HepG2 (cell line): ENCODE results near the gene OGG1. TPM values are rescaled to one million over a fixed set of nuclear protein-coding genes. Genes with fewer than 3 reads are reported as not detected.

Source experiments
- ADNP ChIP-seq: sonication (generic); formaldehyde crosslinking; IDR thresholded peaks from 2 replicates; pipeline ENCODE4 v1.4.0; 2020; ENCODE audit warnings: missing genetic modification reagents
- AKAP8 ChIP-seq: sonication (generic); formaldehyde crosslinking; IDR thresholded peaks from 2 replicates; pipeline ENCODE4 v1.5.1; 2020; ENCODE audit warnings: mild to moderate bottlenecking, missing genetic modification reagents
- ATF4 ChIP-seq, 2 experiments: fragments of 450-650 bp in 1 of 2; sonication (generic) in 1 of 2; formaldehyde crosslinking; IDR thresholded peaks; 2 replicates each; pipeline versions ENCODE4 v1.5.0 to v1.8.0; 2020 to 2022; ENCODE audit warnings: mild to moderate bottlenecking in 1 of 2, missing genetic modification reagents in 1 of 2
- CAMTA2 ChIP-seq: sonication (generic); formaldehyde crosslinking; IDR thresholded peaks from 2 replicates; pipeline ENCODE4 v1.4.0; 2020; ENCODE audit warnings: mild to moderate bottlenecking, missing genetic modification reagents, borderline replicate concordance
- FOXA3 ChIP-seq: IDR thresholded peaks from 2 replicates; pipeline ENCODE4 v1.6.1; 2016; ENCODE audit warnings: missing genetic modification reagents, missing compliant biosample characterization
- HMG20B ChIP-seq: conservative IDR thresholded peaks from 2 replicates; pipeline ENCODE4 v1.6.1; 2016; ENCODE audit warnings: missing genetic modification reagents, missing compliant biosample characterization
- KMT2B ChIP-seq: IDR thresholded peaks from 2 replicates; pipeline ENCODE4 v1.6.1; 2016; ENCODE audit warnings: missing genetic modification reagents, missing compliant biosample characterization
- MTA3 ChIP-seq: sonication (generic); formaldehyde crosslinking; IDR thresholded peaks from 2 replicates; pipeline ENCODE4 v1.4.0; 2020; ENCODE audit warnings: missing genetic modification reagents
- NFE2L1 ChIP-seq: sonication (generic); formaldehyde crosslinking; IDR thresholded peaks from 2 replicates; pipeline ENCODE4 v1.4.0; 2020; ENCODE audit warnings: missing genetic modification reagents, mild to moderate bottlenecking, borderline replicate concordance
- NFYB ChIP-seq: sonication (generic); formaldehyde crosslinking; IDR thresholded peaks from 2 replicates; pipeline ENCODE4 v1.4.0; 2020; ENCODE audit warnings: missing genetic modification reagents
- NR2F2 ChIP-seq: IDR thresholded peaks from 2 replicates; pipeline ENCODE4 v1.6.1; 2012; ENCODE audit warnings: low read depth, inconsistent platforms, borderline replicate concordance
- SRSF1 ChIP-seq: fragments of 200-400 bp; formaldehyde crosslinking; optimal IDR thresholded peaks from 2 replicates; pipeline ENCODE3; 2017; ENCODE audit warnings: mild to moderate bottlenecking, low read depth, low read length, moderate library complexity
- TEAD2 ChIP-seq: sonication (generic); formaldehyde crosslinking; IDR thresholded peaks from 2 replicates; pipeline ENCODE4 v1.9.0; 2021; ENCODE audit warnings: missing genetic modification reagents
- TOPORS ChIP-seq: sonication (generic); formaldehyde crosslinking; IDR thresholded peaks from 2 replicates; pipeline ENCODE4 v1.8.0; 2023; ENCODE audit warnings: mild to moderate bottlenecking, missing genetic modification reagents
- ZHX1 ChIP-seq: sonication (generic); formaldehyde crosslinking; IDR thresholded peaks from 2 replicates; pipeline ENCODE4 v1.8.1; 2022; ENCODE audit warnings: low read depth, mild to moderate bottlenecking, missing genetic modification reagents
- ZNF274 ChIP-seq: sonication (generic); formaldehyde crosslinking; IDR thresholded peaks from 2 replicates; pipeline ENCODE4 v1.5.1; 2020; ENCODE audit warnings: mild to moderate bottlenecking, missing genetic modification reagents
- ZNF335 ChIP-seq: sonication (generic); formaldehyde crosslinking; IDR thresholded peaks from 2 replicates; pipeline ENCODE4 v1.4.0; 2020; ENCODE audit warnings: missing genetic modification reagents
- ZNF597 ChIP-seq: sonication (generic); formaldehyde crosslinking; IDR thresholded peaks from 2 replicates; pipeline ENCODE4 v1.5.0; 2020; ENCODE audit warnings: missing genetic modification reagents
- ZNF780A ChIP-seq: sonication (generic); formaldehyde crosslinking; IDR thresholded peaks from 2 replicates; pipeline ENCODE4 v1.8.0; 2022; ENCODE audit warnings: mild to moderate bottlenecking, missing genetic modification reagents, moderate library complexity
- polyA plus RNA-seq, 8 experiments: library from polyadenylated mRNA; depleted of rRNA in 3 of 8; stranded (reverse) in 7 of 8; unstranded in 1 of 8; fragments of >200 nt; fragmentation: Illumina TruSeq in 4 of 8; extraction: Trizol in 4 of 8; gene quantifications; 2 replicates each; pipeline versions ENCODE4 v1.2.1 to v1.2.3, GENCODE V29; 2011 to 2016; ENCODE audit warnings: low read depth in 4 of 8, missing spikeins in 1 of 8, mixed read lengths in 1 of 8; ENCODE audit not compliant: insufficient read depth in 1 of 8
- total RNA-seq, 5 experiments: library from RNA; depleted of rRNA; stranded (reverse); fragments of >200 nt; fragmentation: Illumina TruSeq; extraction: Trizol; gene quantifications; 2 replicates each; pipeline ENCODE4 v1.2.3, GENCODE V29; 2016; ENCODE audit warnings: low read depth in 1 of 5
- TF ChIP-seq, protein P1 (sequence below): sonication (generic); formaldehyde crosslinking; IDR thresholded peaks from 2 replicates; pipeline ENCODE4 v1.9.0; 2022; ENCODE audit warnings: low read depth, missing genetic modification reagents
- TF ChIP-seq, protein P2 (sequence below): sonication (generic); formaldehyde crosslinking; IDR thresholded peaks from 2 replicates; pipeline ENCODE4 v1.8.0; 2022; ENCODE audit warnings: mild to moderate bottlenecking, missing genetic modification reagents, moderate library complexity
- TF ChIP-seq, protein P3 (sequence below): sonication (generic); formaldehyde crosslinking; IDR thresholded peaks from 2 replicates; pipeline ENCODE4 v1.8.1; 2023; ENCODE audit warnings: missing genetic modification reagents, inconsistent platforms, borderline replicate concordance

OGG1 gene
- total and polyA plus RNA-seq, 2 of the 13 experiments (the other 11 are each of a cell fraction or from before 2014, with no cell fraction given): 28.7 to 33.2 TPM

DNA sequence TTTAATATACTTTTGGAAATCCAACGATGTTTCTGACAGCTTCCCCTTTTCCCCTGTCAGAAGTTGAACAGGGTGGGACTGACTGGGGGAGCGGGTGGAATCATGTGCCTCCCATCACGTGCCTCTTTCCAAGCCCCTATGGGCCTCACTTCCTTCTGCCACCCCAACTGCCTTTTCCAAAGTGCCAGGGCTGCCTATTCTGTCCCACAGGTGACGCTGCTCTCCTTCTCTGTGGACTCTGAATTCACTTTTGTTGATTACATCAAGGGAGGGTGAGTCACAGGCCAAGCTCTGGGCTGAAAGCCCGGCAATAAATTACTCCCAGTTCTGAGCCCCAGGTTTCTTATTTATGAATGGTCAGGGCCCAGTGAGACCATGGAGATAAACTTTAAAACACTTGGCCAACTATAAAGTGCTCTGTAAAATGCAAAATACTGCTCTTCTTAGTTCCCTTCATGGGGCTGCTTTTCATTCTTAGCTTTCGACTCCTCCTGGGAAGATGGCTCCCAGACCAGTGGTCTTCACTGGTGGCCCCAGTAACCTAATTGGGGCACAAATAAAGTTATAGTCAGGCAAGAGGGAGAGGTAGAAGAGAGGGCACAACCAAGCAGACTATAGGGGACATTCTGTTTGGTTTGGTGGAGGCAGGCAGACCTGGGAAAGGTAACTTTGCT is 33.9 kb upstream of the OGG1 start (continued):
- no peak for TF ChIP-seq ZNF597 (CRISPR knock-in tag)
- TF ChIP-seq ATF4 (CRISPR knock-in tag; IDR thresholded peaks at IDR 0.05): 0 out of 4 replicates have a peak, but pooled peaks of 1 of the 2 experiments have one; percentile 19
- TF ChIP-seq ZHX1 (CRISPR knock-in tag): no peak
- no peak for TF ChIP-seq TOPORS (CRISPR knock-in tag)
- TF ChIP-seq CAMTA2: no peak
- no peak for TF ChIP-seq MTA3 (CRISPR knock-in tag)
- TF ChIP-seq ZNF274 (CRISPR knock-in tag): no peak
- no peak for TF ChIP-seq NFE2L1 (CRISPR knock-in tag)
- no peak for TF ChIP-seq ADNP (CRISPR knock-in tag)
- TF ChIP-seq, protein P1, sequence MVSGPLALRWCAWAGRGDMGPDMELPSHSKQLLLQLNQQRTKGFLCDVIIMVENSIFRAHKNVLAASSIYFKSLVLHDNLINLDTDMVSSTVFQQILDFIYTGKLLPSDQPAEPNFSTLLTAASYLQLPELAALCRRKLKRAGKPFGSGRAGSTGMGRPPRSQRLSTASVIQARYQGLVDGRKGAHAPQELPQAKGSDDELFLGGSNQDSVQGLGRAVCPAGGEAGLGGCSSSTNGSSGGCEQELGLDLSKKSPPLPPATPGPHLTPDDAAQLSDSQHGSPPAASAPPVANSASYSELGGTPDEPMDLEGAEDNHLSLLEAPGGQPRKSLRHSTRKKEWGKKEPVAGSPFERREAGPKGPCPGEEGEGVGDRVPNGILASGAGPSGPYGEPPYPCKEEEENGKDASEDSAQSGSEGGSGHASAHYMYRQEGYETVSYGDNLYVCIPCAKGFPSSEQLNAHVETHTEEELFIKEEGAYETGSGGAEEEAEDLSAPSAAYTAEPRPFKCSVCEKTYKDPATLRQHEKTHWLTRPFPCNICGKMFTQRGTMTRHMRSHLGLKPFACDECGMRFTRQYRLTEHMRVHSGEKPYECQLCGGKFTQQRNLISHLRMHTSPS (CRISPR knock-in tag): no peak
- TF ChIP-seq SRSF1: no peak
- TF ChIP-seq ZNF780A (CRISPR knock-in tag): no peak
- TF ChIP-seq NR2F2: no peak
- TF ChIP-seq HMG20B: no peak
- TF ChIP-seq, protein P2, sequence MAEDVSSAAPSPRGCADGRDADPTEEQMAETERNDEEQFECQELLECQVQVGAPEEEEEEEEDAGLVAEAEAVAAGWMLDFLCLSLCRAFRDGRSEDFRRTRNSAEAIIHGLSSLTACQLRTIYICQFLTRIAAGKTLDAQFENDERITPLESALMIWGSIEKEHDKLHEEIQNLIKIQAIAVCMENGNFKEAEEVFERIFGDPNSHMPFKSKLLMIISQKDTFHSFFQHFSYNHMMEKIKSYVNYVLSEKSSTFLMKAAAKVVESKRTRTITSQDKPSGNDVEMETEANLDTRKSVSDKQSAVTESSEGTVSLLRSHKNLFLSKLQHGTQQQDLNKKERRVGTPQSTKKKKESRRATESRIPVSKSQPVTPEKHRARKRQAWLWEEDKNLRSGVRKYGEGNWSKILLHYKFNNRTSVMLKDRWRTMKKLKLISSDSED (CRISPR knock-in tag): no peak
- TF ChIP-seq NFYB (CRISPR knock-in tag): no peak
- no peak for TF ChIP-seq ZNF335 (CRISPR knock-in tag)
- no peak; the same call in 1 of the 2 replicates for TF ChIP-seq FOXA3 (CRISPR knock-in tag)
- no peak for TF ChIP-seq TEAD2
- TF ChIP-seq KMT2B (CRISPR knock-in tag): no peak
- TF ChIP-seq, protein P3, sequence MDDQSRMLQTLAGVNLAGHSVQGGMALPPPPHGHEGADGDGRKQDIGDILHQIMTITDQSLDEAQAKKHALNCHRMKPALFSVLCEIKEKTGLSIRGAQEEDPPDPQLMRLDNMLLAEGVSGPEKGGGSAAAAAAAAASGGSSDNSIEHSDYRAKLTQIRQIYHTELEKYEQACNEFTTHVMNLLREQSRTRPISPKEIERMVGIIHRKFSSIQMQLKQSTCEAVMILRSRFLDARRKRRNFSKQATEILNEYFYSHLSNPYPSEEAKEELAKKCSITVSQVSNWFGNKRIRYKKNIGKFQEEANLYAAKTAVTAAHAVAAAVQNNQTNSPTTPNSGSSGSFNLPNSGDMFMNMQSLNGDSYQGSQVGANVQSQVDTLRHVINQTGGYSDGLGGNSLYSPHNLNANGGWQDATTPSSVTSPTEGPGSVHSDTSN (CRISPR knock-in tag): no peak
- TF ChIP-seq AKAP8 (CRISPR knock-in tag): no peak
